ENCODE results near the gene CPNE2. TPM values are rescaled to one million over a fixed set of nuclear protein-coding genes. Genes with fewer than 3 reads are reported as not detected.
"Not testable (repeated sequence)": the region's sequence is repeated elsewhere in the genome, so short reads cannot be mapped to it uniquely, and the experiment has no call there.

CPNE2 gene
- polyA plus RNA-seq, 4 donors = 3.1 to 22.9 (median 11.5) TPM

- no peak overlapping the region for H3K4me3 ChIP-seq (ENCODE audit: low read depth in 1 of 3, low read length in 3 of 3)
- DNase-seq = no peak
- WGBS, 3 donors = 72 to 76% (median 76%) methylated on average over 8 to 9 of the region's 9 CpGs
- FAIRE-seq = no peak
- H3K36me3 ChIP-seq (ENCODE audit: control insufficient read depth in 3 of 3, insufficient read depth in 2 of 3, low read depth in 1 of 3, low read length in 3 of 3) = peaks cover 0 to 8% (median 0%) of the 10 kb centered on the region in 3 donors
- no peaks in the 10 kb centered on the region for H3K9me3 ChIP-seq (ENCODE audit: control insufficient read depth in 2 of 2, insufficient read depth in 1 of 2, low read depth in 1 of 2, low read length in 1 of 2)
- H3K27me3 ChIP-seq (ENCODE audit: control insufficient read depth in 3 of 3, insufficient read depth in 3 of 3, low read length in 3 of 3) = no peaks in the 10 kb centered on the region
- H3K27ac ChIP-seq (ENCODE audit: low read depth in 1 of 3, low read length in 2 of 3) = no peak overlapping the region
- no peaks in the 10 kb centered on the region for H3K4me1 ChIP-seq (ENCODE audit: control insufficient read depth in 3 of 3, insufficient read depth in 2 of 3, low read depth in 1 of 3, low read length in 2 of 3)
Measured at GRCh38 chr16:57107321-57107922, 15.0 kb downstream of the CPNE2 start.

GRCh38 chr16:57108432-57108831 is 16.0 kb downstream of the CPNE2 start:
- Histone ChIP-seq H3K36me3 (ENCODE audit: control insufficient read depth in 3 of 3, insufficient read depth in 2 of 3, low read depth in 1 of 3, low read length in 3 of 3) (peaks cover 0 to 16% (median 0%) of the 10 kb centered on the region in 3 donors), H3K9me3 (ENCODE audit: control insufficient read depth in 2 of 2, insufficient read depth in 1 of 2, low read depth in 1 of 2, low read length in 1 of 2) (no peaks in the 10 kb centered on the region), H3K4me3 (ENCODE audit: low read depth in 1 of 3, low read length in 3 of 3) (no peak overlapping the region), H3K4me1 (ENCODE audit: control insufficient read depth in 3 of 3, insufficient read depth in 2 of 3, low read depth in 1 of 3, low read length in 2 of 3) (no peaks in the 10 kb centered on the region), H3K27me3 (ENCODE audit: control insufficient read depth in 3 of 3, insufficient read depth in 3 of 3, low read length in 3 of 3) (no peaks in the 10 kb centered on the region), H3K27ac (ENCODE audit: low read depth in 1 of 3, low read length in 2 of 3) (no peak overlapping the region)
- peak in 1 of 2 donors; percentile 20 for DNase-seq
- WGBS, 3 donors = 14 to 52% (median 43%) methylated on average over 1 of the region's 1 CpG
- no peak for FAIRE-seq

- not testable (repeated sequence) for FAIRE-seq; H3K9me3 ChIP-seq (ENCODE audit: control insufficient read depth in 2 of 2, insufficient read depth in 1 of 2, low read depth in 1 of 2, low read length in 1 of 2); H3K27me3 ChIP-seq (ENCODE audit: control insufficient read depth in 3 of 3, insufficient read depth in 3 of 3, low read length in 3 of 3); H3K4me1 ChIP-seq (ENCODE audit: control insufficient read depth in 3 of 3, insufficient read depth in 2 of 3, low read depth in 1 of 3, low read length in 2 of 3); H3K4me3 ChIP-seq (ENCODE audit: low read depth in 1 of 3, low read length in 3 of 3); H3K27ac ChIP-seq (ENCODE audit: low read depth in 1 of 3, low read length in 2 of 3); DNase-seq
- peaks cover 0 to 25% (median 0%) of the 10 kb centered on the region in 3 donors for H3K36me3 ChIP-seq (ENCODE audit: control insufficient read depth in 3 of 3, insufficient read depth in 2 of 3, low read depth in 1 of 3, low read length in 3 of 3)
- WGBS, 3 donors = 82 to 86% (median 85%) methylated on average over 10 of the region's 10 CpGs
Measured at GRCh38 chr16:57109259-57110105, 17.1 kb downstream of the CPNE2 start.

- Histone ChIP-seq H3K4me3 (ENCODE audit: low read depth in 1 of 3, low read length in 3 of 3) (no peak overlapping the region), H3K27me3 (ENCODE audit: control insufficient read depth in 3 of 3, insufficient read depth in 3 of 3, low read length in 3 of 3) (no peaks in the 10 kb centered on the region), H3K4me1 (ENCODE audit: control insufficient read depth in 3 of 3, insufficient read depth in 2 of 3, low read depth in 1 of 3, low read length in 2 of 3) (peaks cover 0 to 4% (median 0%) of the 10 kb centered on the region in 3 donors), H3K36me3 (ENCODE audit: control insufficient read depth in 3 of 3, insufficient read depth in 2 of 3, low read depth in 1 of 3, low read length in 3 of 3) (peaks cover 0 to 34% (median 0%) of the 10 kb centered on the region in 3 donors), H3K27ac (ENCODE audit: low read depth in 1 of 3, low read length in 2 of 3) (no peak overlapping the region), H3K9me3 (ENCODE audit: control insufficient read depth in 2 of 2, insufficient read depth in 1 of 2, low read depth in 1 of 2, low read length in 1 of 2) (no peaks in the 10 kb centered on the region)
- FAIRE-seq (no peak), DNase-seq (no peak)
- 90 to 95% (median 94%) methylated on average over 4 of the region's 4 CpGs for WGBS, 3 donors
Measured at GRCh38 chr16:57110937-57111336, 18.6 kb downstream of the CPNE2 start.

GRCh38 chr16:57111420-57111819 is 19.0 kb downstream of the CPNE2 start:
- 60 to 85% (median 80%) methylated on average over 2 of the region's 2 CpGs for WGBS, 3 donors
- peaks cover 0 to 8% (median 0%) of the 10 kb centered on the region in 3 donors for H3K4me1 ChIP-seq (ENCODE audit: control insufficient read depth in 3 of 3, insufficient read depth in 2 of 3, low read depth in 1 of 3, low read length in 2 of 3)
- no peak for FAIRE-seq

GRCh38 chr16:57112403-57113041 is 20.1 kb downstream of the CPNE2 start:
- H3K9me3 ChIP-seq (ENCODE audit: control insufficient read depth in 2 of 2, insufficient read depth in 1 of 2, low read depth in 1 of 2, low read length in 1 of 2) = no peaks in the 10 kb centered on the region
- DNase-seq (no peak), FAIRE-seq (no peak)
- H3K27me3 ChIP-seq (ENCODE audit: control insufficient read depth in 3 of 3, insufficient read depth in 3 of 3, low read length in 3 of 3) = no peaks in the 10 kb centered on the region
- H3K4me1 ChIP-seq (ENCODE audit: control insufficient read depth in 3 of 3, insufficient read depth in 2 of 3, low read depth in 1 of 3, low read length in 2 of 3) = peaks cover 0 to 8% (median 0%) of the 10 kb centered on the region in 3 donors
- H3K4me3 ChIP-seq (ENCODE audit: low read depth in 1 of 3, low read length in 3 of 3) = no peak overlapping the region
- peaks cover 0 to 50% (median 0%) of the 10 kb centered on the region in 3 donors for H3K36me3 ChIP-seq (ENCODE audit: control insufficient read depth in 3 of 3, insufficient read depth in 2 of 3, low read depth in 1 of 3, low read length in 3 of 3)
- WGBS, 3 donors = 72 to 85% (median 84%) methylated on average over 10 of the region's 10 CpGs
- no peak overlapping the region for H3K27ac ChIP-seq (ENCODE audit: low read depth in 1 of 3, low read length in 2 of 3)

More at GRCh38 chr16:57111420-57111819, 19.0 kb downstream of the CPNE2 start:
- no peak for DNase-seq
- no peak overlapping the region for H3K27ac ChIP-seq (ENCODE audit: low read depth in 1 of 3, low read length in 2 of 3)
- H3K27me3 ChIP-seq (ENCODE audit: control insufficient read depth in 3 of 3, insufficient read depth in 3 of 3, low read length in 3 of 3) = no peaks in the 10 kb centered on the region
- H3K4me3 ChIP-seq (ENCODE audit: low read depth in 1 of 3, low read length in 3 of 3) = no peak overlapping the region
- peaks cover 0 to 39% (median 0%) of the 10 kb centered on the region in 3 donors for H3K36me3 ChIP-seq (ENCODE audit: control insufficient read depth in 3 of 3, insufficient read depth in 2 of 3, low read depth in 1 of 3, low read length in 3 of 3)
- no peaks in the 10 kb centered on the region for H3K9me3 ChIP-seq (ENCODE audit: control insufficient read depth in 2 of 2, insufficient read depth in 1 of 2, low read depth in 1 of 2, low read length in 1 of 2)

- FAIRE-seq = no peak
- Histone ChIP-seq H3K36me3 (ENCODE audit: control insufficient read depth in 3 of 3, insufficient read depth in 2 of 3, low read depth in 1 of 3, low read length in 3 of 3) (peaks cover 0 to 53% (median 0%) of the 10 kb centered on the region in 3 donors), H3K27ac (ENCODE audit: low read depth in 1 of 3, low read length in 2 of 3) (no peak overlapping the region), H3K9me3 (ENCODE audit: control insufficient read depth in 2 of 2, insufficient read depth in 1 of 2, low read depth in 1 of 2, low read length in 1 of 2) (no peaks in the 10 kb centered on the region), H3K27me3 (ENCODE audit: control insufficient read depth in 3 of 3, insufficient read depth in 3 of 3, low read length in 3 of 3) (no peaks in the 10 kb centered on the region), H3K4me3 (ENCODE audit: low read depth in 1 of 3, low read length in 3 of 3) (no peak overlapping the region), H3K4me1 (ENCODE audit: control insufficient read depth in 3 of 3, insufficient read depth in 2 of 3, low read depth in 1 of 3, low read length in 2 of 3) (peaks cover 0 to 8% (median 0%) of the 10 kb centered on the region in 3 donors)
- no peak for DNase-seq
- WGBS, 3 donors = 83 to 88% (median 85%) methylated on average over 14 of the region's 14 CpGs
Measured at GRCh38 chr16:57113042-57113453, 20.7 kb downstream of the CPNE2 start.

- Histone ChIP-seq H3K4me3 (ENCODE audit: low read depth in 1 of 3, low read length in 3 of 3) (no peak overlapping the region), H3K9me3 (ENCODE audit: control insufficient read depth in 2 of 2, insufficient read depth in 1 of 2, low read depth in 1 of 2, low read length in 1 of 2) (no peaks in the 10 kb centered on the region), H3K4me1 (ENCODE audit: control insufficient read depth in 3 of 3, insufficient read depth in 2 of 3, low read depth in 1 of 3, low read length in 2 of 3) (peaks cover 0 to 8% (median 0%) of the 10 kb centered on the region in 3 donors), H3K36me3 (ENCODE audit: control insufficient read depth in 3 of 3, insufficient read depth in 2 of 3, low read depth in 1 of 3, low read length in 3 of 3) (peaks cover 0 to 54% (median 0%) of the 10 kb centered on the region in 3 donors), H3K27ac (ENCODE audit: low read depth in 1 of 3, low read length in 2 of 3) (no peak overlapping the region), H3K27me3 (ENCODE audit: control insufficient read depth in 3 of 3, insufficient read depth in 3 of 3, low read length in 3 of 3) (no peaks in the 10 kb centered on the region)
- WGBS, 3 donors = 86 to 95% (median 89%) methylated on average over 5 of the region's 5 CpGs
- no peak for FAIRE-seq
- DNase-seq = no peak
Measured at GRCh38 chr16:57113664-57114063, 21.3 kb downstream of the CPNE2 start.
